ENCODE results near the gene LSM7.

LSM7 gene

GRCh38 chr19:2323707-2324106, 4.7 kb downstream of the LSM7 start:
- Mint-ChIP-seq H3K27ac (peak overlapping the region in 1 of 2 donors; percentile 74), H3K27me3 (no peaks in the 10 kb centered on the region), H3K4me3 (no peak overlapping the region), H3K4me1 (peaks cover 39% of the 10 kb centered on the region), H3K9me3 (no peaks in the 10 kb centered on the region)
- ATAC-seq (no peak), DNase-seq (no peak)

- no peaks in the 10 kb centered on the region for H3K9me3 Mint-ChIP-seq
- DNase-seq (no peak), ATAC-seq (no peak)
- H3K4me1 Mint-ChIP-seq, result peaks cover 28% of the 10 kb centered on the region
- H3K4me3 Mint-ChIP-seq, result no peak overlapping the region
- H3K27ac Mint-ChIP-seq, result no peak overlapping the region
- H3K27me3 Mint-ChIP-seq, result no peaks in the 10 kb centered on the region
Measured at GRCh38 chr19:2321565-2322283, 6.7 kb downstream of the LSM7 start.

GRCh38 chr19:2320939-2321338, 7.4 kb downstream of the LSM7 start:
- H3K4me1 Mint-ChIP-seq, result peaks cover 23% of the 10 kb centered on the region
- H3K27me3 Mint-ChIP-seq, result peaks cover under 1% of the 10 kb centered on the region
- no peak for ATAC-seq
- no peak for DNase-seq
- no peak overlapping the region for H3K4me3 Mint-ChIP-seq
- peaks cover 0 to under 1% of the 10 kb centered on the region in 2 donors for H3K9me3 Mint-ChIP-seq
- no peak overlapping the region for H3K27ac Mint-ChIP-seq

- DNase-seq, result no peak
- Mint-ChIP-seq H3K27ac (no peak overlapping the region), H3K9me3 (peaks cover 8 to 9% of the 10 kb centered on the region in 2 donors), H3K27me3 (peaks cover 9% of the 10 kb centered on the region), H3K4me3 (no peak overlapping the region), H3K4me1 (peaks cover 17% of the 10 kb centered on the region)
- ATAC-seq, result no peak
Measured at GRCh38 chr19:2320049-2320448, 8.3 kb downstream of the LSM7 start.

GRCh38 chr19:2319551-2319950, 8.8 kb downstream of the LSM7 start:
- Mint-ChIP-seq H3K27me3 (peaks cover 14% of the 10 kb centered on the region), H3K4me1 (peaks cover 12% of the 10 kb centered on the region), H3K27ac (no peak overlapping the region), H3K4me3 (no peak overlapping the region), H3K9me3 (peaks cover 13 to 14% of the 10 kb centered on the region in 2 donors)
- DNase-seq (no peak), ATAC-seq (no peak)

GRCh38 chr19:2318923-2319322, 9.5 kb downstream of the LSM7 start:
- Mint-ChIP-seq H3K27ac (no peak overlapping the region), H3K4me3 (no peak overlapping the region), H3K9me3 (peaks cover 15 to 18% of the 10 kb centered on the region in 2 donors), H3K4me1 (peaks cover 6% of the 10 kb centered on the region), H3K27me3 (peaks cover 21% of the 10 kb centered on the region)
- ATAC-seq, result no peak
- no peak for DNase-seq

GRCh38 chr19:2317756-2318155, 10.6 kb downstream of the LSM7 start:
- DNase-seq (no peak), ATAC-seq (no peak)
- H3K27me3 Mint-ChIP-seq, result peaks cover 32% of the 10 kb centered on the region
- peaks cover 15 to 18% of the 10 kb centered on the region in 2 donors for H3K9me3 Mint-ChIP-seq
- H3K27ac Mint-ChIP-seq, result no peak overlapping the region
- peaks cover 12% of the 10 kb centered on the region for H3K4me1 Mint-ChIP-seq
- H3K4me3 Mint-ChIP-seq, result no peak overlapping the region

GRCh38 chr19:2317300-2317699, 11.1 kb downstream of the LSM7 start:
- peaks cover 14% of the 10 kb centered on the region for H3K4me1 Mint-ChIP-seq
- H3K9me3 Mint-ChIP-seq, result peaks cover 15 to 18% of the 10 kb centered on the region in 2 donors
- H3K27ac Mint-ChIP-seq, result no peak overlapping the region
- H3K4me3 Mint-ChIP-seq, result no peak overlapping the region
- ATAC-seq (no peak), DNase-seq (no peak)
- H3K27me3 Mint-ChIP-seq, result peaks cover 37% of the 10 kb centered on the region

GRCh38 chr19:2315818-2316353, 12.5 kb downstream of the LSM7 start:
- Mint-ChIP-seq H3K4me1 (peaks cover 14% of the 10 kb centered on the region), H3K27me3 (peaks cover 44% of the 10 kb centered on the region), H3K27ac (no peak overlapping the region), H3K4me3 (no peak overlapping the region), H3K9me3 (peaks cover 15 to 18% of the 10 kb centered on the region in 2 donors)
- DNase-seq, result peak in 1 of 2 donors; percentile 38
- ATAC-seq, result peak; percentile 65

- ATAC-seq (no peak), DNase-seq (no peak)
- Mint-ChIP-seq H3K27ac (no peak overlapping the region), H3K4me3 (no peak overlapping the region), H3K4me1 (peaks cover 14% of the 10 kb centered on the region), H3K27me3 (peaks cover 50% of the 10 kb centered on the region), H3K9me3 (peaks cover 15 to 18% of the 10 kb centered on the region in 2 donors)
Measured at GRCh38 chr19:2315121-2315817, 13.1 kb downstream of the LSM7 start.

GRCh38 chr19:2312820-2313501, 15.4 kb downstream of the LSM7 start:
- Mint-ChIP-seq H3K4me3 (no peak overlapping the region), H3K9me3 (peaks cover 15 to 18% of the 10 kb centered on the region in 2 donors), H3K27me3 (peaks cover 73% of the 10 kb centered on the region), H3K27ac (no peak overlapping the region), H3K4me1 (peaks cover 31% of the 10 kb centered on the region)
- ATAC-seq (no peak), DNase-seq (no peak)

GRCh38 chr19:2311093-2311492, 17.3 kb downstream of the LSM7 start:
- Mint-ChIP-seq H3K4me1 (peaks cover 30% of the 10 kb centered on the region), H3K9me3 (peaks cover 15 to 18% of the 10 kb centered on the region in 2 donors), H3K27me3 (peaks cover 91% of the 10 kb centered on the region), H3K27ac (no peak overlapping the region), H3K4me3 (no peak overlapping the region)
- ATAC-seq (no peak), DNase-seq (no peak)

GRCh38 chr19:2309734-2310362, 18.5 kb downstream of the LSM7 start:
- Mint-ChIP-seq H3K27me3 (peaks cover 92% of the 10 kb centered on the region), H3K4me1 (peaks cover 26% of the 10 kb centered on the region), H3K9me3 (peaks cover 5 to 7% of the 10 kb centered on the region in 2 donors), H3K27ac (peak overlapping the region in 1 of 2 donors; percentile 48), H3K4me3 (no peak overlapping the region)
- no peak for ATAC-seq
- DNase-seq, result no peak

- H3K27ac Mint-ChIP-seq, result no peak within 1 kb of the TSS
- peaks cover 34% of the 10 kb centered on the region for H3K4me1 Mint-ChIP-seq
- DNase-seq, result no peak
- peaks cover 92% of the 10 kb centered on the region for H3K27me3 Mint-ChIP-seq
- H3K9me3 Mint-ChIP-seq, result no peaks in the 10 kb centered on the region
- peak; percentile 21 for ATAC-seq
- peak within 1 kb of the TSS; percentile 46 to 76 for H3K4me3 Mint-ChIP-seq
Measured at GRCh38 chr19:2308114-2308556, 20.3 kb downstream of the LSM7 start, which contains the start of gene LINGO3. Gene LINGO3, minus strand, starts transcription at chr19:2308154. Its CDS starts 16,378 bp downstream, at chr19:2291776.

- DNase-seq, result no peak
- peaks cover 92% of the 10 kb centered on the region for H3K27me3 Mint-ChIP-seq
- H3K4me3 Mint-ChIP-seq, result peak overlapping the region in 1 of 2 donors; percentile 45
- H3K4me1 Mint-ChIP-seq, result peaks cover 34% of the 10 kb centered on the region
- H3K27ac Mint-ChIP-seq, result no peak overlapping the region
- no peak for ATAC-seq
- no peaks in the 10 kb centered on the region for H3K9me3 Mint-ChIP-seq
Measured at GRCh38 chr19:2307518-2308012, 20.8 kb downstream of the LSM7 start.
